HL-60 (cell line): ENCODE measurements around the gene SYNPO2.

Experiments
- DNase-seq, 2 experiments: peaks; one replicate each; pipeline ENCODE4 v3.0.0-alpha.2; 2010 to 2020; ENCODE audit warnings: low read depth in 1 of 2, low spot score in 1 of 2
- H3K27ac ChIP-seq: fragments of 250-450 bp; sonication (Bioruptor Pico); replicated peaks from 2 replicates; pipeline ENCODE4 v1.5.1; 2020; ENCODE audit warnings: mild to moderate bottlenecking, moderate library complexity
- H3K27me3 ChIP-seq: fragments of 250-450 bp; sonication (Bioruptor Pico); 2 replicates; pipeline ENCODE4 v1.5.1; 2021; ENCODE audit warnings: mild to moderate bottlenecking, moderate library complexity; ENCODE audit not compliant: insufficient read depth, poor library complexity, severe bottlenecking
- H3K4me3 ChIP-seq: replicated peaks from 2 replicates; pipeline ENCODE4 v1.5.1; 2011; ENCODE audit warnings: mild to moderate bottlenecking, control low read depth, low read length; ENCODE audit not compliant: insufficient read depth
- GABPA ChIP-seq: IDR thresholded peaks from 2 replicates; pipeline ENCODE4 v1.6.1; 2012; ENCODE audit warnings: low read depth
- POLR2AphosphoS5 ChIP-seq: IDR thresholded peaks from 2 replicates; pipeline ENCODE4 v1.6.1; 2012; ENCODE audit warnings: low read depth
- REST ChIP-seq: IDR thresholded peaks from 2 replicates; pipeline ENCODE4 v1.6.1; 2012; ENCODE audit warnings: low read depth; ENCODE audit not compliant: insufficient replicate concordance
- SPI1 ChIP-seq: IDR thresholded peaks from 2 replicates; pipeline ENCODE4 v1.6.1; 2012; ENCODE audit warnings: low read depth, mild to moderate bottlenecking, borderline replicate concordance
- TF ChIP-seq, protein P1 (sequence below): IDR thresholded peaks from one replicate; pipeline ENCODE4 v1.5.1; 2011; ENCODE audit warnings: low read length, control low read depth, inconsistent platforms; ENCODE audit not compliant: insufficient read depth

Gene SYNPO2

DNA sequence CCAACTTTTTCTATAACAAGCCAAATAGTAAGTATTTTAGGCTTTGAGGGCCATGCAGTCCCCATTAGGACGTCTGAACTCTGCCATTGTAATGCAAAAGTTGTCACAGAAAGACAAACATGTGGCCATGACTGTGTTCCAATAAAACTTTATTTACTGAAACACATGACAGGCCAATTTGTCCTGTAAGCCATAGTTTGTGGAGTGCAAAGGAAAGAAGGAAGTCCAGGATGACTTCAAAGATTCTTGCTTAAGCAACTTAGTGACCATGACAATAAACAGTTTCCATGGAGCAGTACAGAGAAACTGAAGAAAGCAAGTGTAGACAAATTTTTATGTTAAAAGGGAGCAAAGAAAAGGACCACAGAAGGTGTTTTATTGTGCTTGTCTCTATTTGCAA lies 212.0 kb downstream of the SYNPO2 start:
- DNase-seq = peak in 1 of 2 experiments; percentile 12
- Histone ChIP-seq H3K27me3 (no peaks in the 10 kb centered on the region), H3K27ac (no peak overlapping the region), H3K4me3 (no peak overlapping the region)
- TF ChIP-seq GABPA (no peak), SPI1 (peak; percentile 55), POLR2AphosphoS5 (no peak), REST (no peak)
- TF ChIP-seq, protein P1, sequence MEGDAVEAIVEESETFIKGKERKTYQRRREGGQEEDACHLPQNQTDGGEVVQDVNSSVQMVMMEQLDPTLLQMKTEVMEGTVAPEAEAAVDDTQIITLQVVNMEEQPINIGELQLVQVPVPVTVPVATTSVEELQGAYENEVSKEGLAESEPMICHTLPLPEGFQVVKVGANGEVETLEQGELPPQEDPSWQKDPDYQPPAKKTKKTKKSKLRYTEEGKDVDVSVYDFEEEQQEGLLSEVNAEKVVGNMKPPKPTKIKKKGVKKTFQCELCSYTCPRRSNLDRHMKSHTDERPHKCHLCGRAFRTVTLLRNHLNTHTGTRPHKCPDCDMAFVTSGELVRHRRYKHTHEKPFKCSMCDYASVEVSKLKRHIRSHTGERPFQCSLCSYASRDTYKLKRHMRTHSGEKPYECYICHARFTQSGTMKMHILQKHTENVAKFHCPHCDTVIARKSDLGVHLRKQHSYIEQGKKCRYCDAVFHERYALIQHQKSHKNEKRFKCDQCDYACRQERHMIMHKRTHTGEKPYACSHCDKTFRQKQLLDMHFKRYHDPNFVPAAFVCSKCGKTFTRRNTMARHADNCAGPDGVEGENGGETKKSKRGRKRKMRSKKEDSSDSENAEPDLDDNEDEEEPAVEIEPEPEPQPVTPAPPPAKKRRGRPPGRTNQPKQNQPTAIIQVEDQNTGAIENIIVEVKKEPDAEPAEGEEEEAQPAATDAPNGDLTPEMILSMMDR = no peak

DNA sequence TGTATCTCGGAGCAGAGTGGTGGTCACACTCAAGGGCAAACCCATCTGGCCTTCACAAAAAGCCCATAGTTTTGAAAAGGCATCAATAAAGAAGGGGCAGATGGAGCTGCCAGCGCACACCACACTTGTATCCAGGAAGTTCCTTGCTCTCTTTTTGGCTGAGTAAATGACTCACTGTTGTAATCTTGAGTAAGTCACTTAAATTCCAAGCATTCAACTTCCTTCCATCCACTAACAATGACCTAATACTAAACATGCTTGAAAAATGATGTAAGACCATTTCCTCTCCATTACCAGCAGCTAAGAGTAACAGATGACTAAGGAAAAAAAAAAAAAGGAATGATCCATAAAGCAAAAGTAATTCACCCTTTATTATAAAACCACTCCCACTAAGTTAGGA lies 214.6 kb downstream of the SYNPO2 start:
- no peak overlapping the region for H3K27ac ChIP-seq
- DNase-seq = peak; percentile 21 to 72
- no peaks in the 10 kb centered on the region for H3K27me3 ChIP-seq
- no peak overlapping the region for H3K4me3 ChIP-seq
- TF ChIP-seq REST = no peak
- TF ChIP-seq POLR2AphosphoS5 = no peak
- TF ChIP-seq GABPA = peak; percentile 29; the same call in 1 of the 2 replicates
- TF ChIP-seq SPI1 = peak; percentile 27; the same call in 1 of the 2 replicates
- TF ChIP-seq, protein P1 = no peak

GRCh38 chr4:119104644-119105273 lies 216.1 kb downstream of the SYNPO2 start:
- Histone ChIP-seq H3K4me3 (no peak overlapping the region), H3K27me3 (no peaks in the 10 kb centered on the region), H3K27ac (no peak overlapping the region)
- TF ChIP-seq POLR2AphosphoS5 (no peak), REST (no peak), SPI1 (no peak), GABPA (no peak)
- TF ChIP-seq, protein P1 = no peak
- no peak for DNase-seq
